Suppressor macrophage (primary cell): ENCODE data around the gene CSRNP3.
A peak's percentile ranks its signal among the peaks of the same experiment; 100 is the strongest.

Source experiments
- DNase-seq, 4 experiments: peaks; one replicate each; pipeline ENCODE4 v3.0.0-alpha.2; 2020 to 2022

Gene CSRNP3

GRCh38 chr2:165594935-165595255 lies 125.4 kb downstream of the CSRNP3 start:
- peak in 2 of 4 experiments; percentile 3 to 5 for DNase-seq

- no peak for DNase-seq
Measured at GRCh38 chr2:165596788-165597187, 127.3 kb downstream of the CSRNP3 start.

- DNase-seq: no peak
Measured at GRCh38 chr2:165601065-165601830, 131.8 kb downstream of the CSRNP3 start.

GRCh38 chr2:165601928-165602521 lies 132.5 kb downstream of the CSRNP3 start:
- DNase-seq: peak in 2 of 4 experiments; percentile 3 to 16

GRCh38 chr2:165609672-165610071 lies 140.2 kb downstream of the CSRNP3 start:
- no peak for DNase-seq

GRCh38 chr2:165610591-165611029 lies 141.1 kb downstream of the CSRNP3 start:
- DNase-seq: peak in 1 of 4 experiments; percentile 2

GRCh38 chr2:165617741-165618481 lies 148.4 kb downstream of the CSRNP3 start:
- DNase-seq: no peak

- no peak for DNase-seq
Measured at GRCh38 chr2:165618806-165619205, 149.3 kb downstream of the CSRNP3 start.

- no peak for DNase-seq
Measured at GRCh38 chr2:165621086-165621560, 151.6 kb downstream of the CSRNP3 start.

GRCh38 chr2:165623161-165623560 lies 153.7 kb downstream of the CSRNP3 start:
- DNase-seq: no peak

GRCh38 chr2:165623783-165624469 lies 154.4 kb downstream of the CSRNP3 start:
- no peak for DNase-seq

GRCh38 chr2:165624470-165624800 lies 154.9 kb downstream of the CSRNP3 start:
- no peak for DNase-seq

- peak in 2 of 4 experiments; percentile 5 to 10 for DNase-seq
Measured at GRCh38 chr2:165627470-165627869, 158.0 kb downstream of the CSRNP3 start.

- DNase-seq: no peak
Measured at GRCh38 chr2:165629776-165630175, 160.3 kb downstream of the CSRNP3 start.

- DNase-seq: no peak
Measured at GRCh38 chr2:165630236-165630635, 160.7 kb downstream of the CSRNP3 start.

GRCh38 chr2:165631089-165631488 lies 161.6 kb downstream of the CSRNP3 start:
- no peak for DNase-seq

GRCh38 chr2:165632594-165632993 lies 163.1 kb downstream of the CSRNP3 start:
- no peak for DNase-seq

GRCh38 chr2:165633431-165633830 lies 163.9 kb downstream of the CSRNP3 start:
- peak in 1 of 4 experiments; percentile 5 for DNase-seq

- DNase-seq: no peak
Measured at GRCh38 chr2:165634282-165634681, 164.8 kb downstream of the CSRNP3 start.

GRCh38 chr2:165634855-165635254 lies 165.4 kb downstream of the CSRNP3 start:
- DNase-seq: no peak

GRCh38 chr2:165635532-165635931 lies 166.0 kb downstream of the CSRNP3 start:
- DNase-seq: no peak

- DNase-seq: no peak
Measured at GRCh38 chr2:165636959-165637358, 167.5 kb downstream of the CSRNP3 start.

GRCh38 chr2:165637396-165637795 lies 167.9 kb downstream of the CSRNP3 start:
- DNase-seq: no peak
